ENCODE data around the gene SLC29A1. TPM values are rescaled to one million over a fixed set of nuclear protein-coding genes. Genes with fewer than 3 reads are reported as not detected.

SLC29A1 gene
- total and polyA plus RNA-seq, 9 of the 15 experiments (the other 6 are each of a cell fraction or from before 2014, with no cell fraction given) = 18.9 to 170 (median 57.7) TPM

GRCh38 chr6:44268095-44268628, 44.8 kb downstream of the SLC29A1 start (continued):
- TF ChIP-seq, protein P1, sequence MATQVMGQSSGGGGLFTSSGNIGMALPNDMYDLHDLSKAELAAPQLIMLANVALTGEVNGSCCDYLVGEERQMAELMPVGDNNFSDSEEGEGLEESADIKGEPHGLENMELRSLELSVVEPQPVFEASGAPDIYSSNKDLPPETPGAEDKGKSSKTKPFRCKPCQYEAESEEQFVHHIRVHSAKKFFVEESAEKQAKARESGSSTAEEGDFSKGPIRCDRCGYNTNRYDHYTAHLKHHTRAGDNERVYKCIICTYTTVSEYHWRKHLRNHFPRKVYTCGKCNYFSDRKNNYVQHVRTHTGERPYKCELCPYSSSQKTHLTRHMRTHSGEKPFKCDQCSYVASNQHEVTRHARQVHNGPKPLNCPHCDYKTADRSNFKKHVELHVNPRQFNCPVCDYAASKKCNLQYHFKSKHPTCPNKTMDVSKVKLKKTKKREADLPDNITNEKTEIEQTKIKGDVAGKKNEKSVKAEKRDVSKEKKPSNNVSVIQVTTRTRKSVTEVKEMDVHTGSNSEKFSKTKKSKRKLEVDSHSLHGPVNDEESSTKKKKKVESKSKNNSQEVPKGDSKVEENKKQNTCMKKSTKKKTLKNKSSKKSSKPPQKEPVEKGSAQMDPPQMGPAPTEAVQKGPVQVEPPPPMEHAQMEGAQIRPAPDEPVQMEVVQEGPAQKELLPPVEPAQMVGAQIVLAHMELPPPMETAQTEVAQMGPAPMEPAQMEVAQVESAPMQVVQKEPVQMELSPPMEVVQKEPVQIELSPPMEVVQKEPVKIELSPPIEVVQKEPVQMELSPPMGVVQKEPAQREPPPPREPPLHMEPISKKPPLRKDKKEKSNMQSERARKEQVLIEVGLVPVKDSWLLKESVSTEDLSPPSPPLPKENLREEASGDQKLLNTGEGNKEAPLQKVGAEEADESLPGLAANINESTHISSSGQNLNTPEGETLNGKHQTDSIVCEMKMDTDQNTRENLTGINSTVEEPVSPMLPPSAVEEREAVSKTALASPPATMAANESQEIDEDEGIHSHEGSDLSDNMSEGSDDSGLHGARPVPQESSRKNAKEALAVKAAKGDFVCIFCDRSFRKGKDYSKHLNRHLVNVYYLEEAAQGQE (IDR thresholded peaks at IDR 0.05; ENCODE audit: borderline replicate concordance) = peak; percentile 85
- TF ChIP-seq, protein P1 (CRISPR knock-in tag; IDR thresholded peaks at IDR 0.05; ENCODE audit: low read depth) = no peak
- TF ChIP-seq ZNF586 (CRISPR knock-in tag; conservative IDR thresholded peaks at IDR 0.05) = no peak
- TF ChIP-seq RBFOX2 (IDR thresholded peaks at IDR 0.05; ENCODE audit: low read depth, low read length) = no peak
- no peak for TF ChIP-seq E4F1 (CRISPR knock-in tag; IDR thresholded peaks at IDR 0.05; ENCODE audit: borderline replicate concordance)
- no peak for TF ChIP-seq TCF3 (CRISPR knock-in tag; IDR thresholded peaks at IDR 0.05)
- TF ChIP-seq RBM34 (IDR thresholded peaks at IDR 0.05; ENCODE audit: borderline replicate concordance, insufficient read depth, low read length) = no peak
- TF ChIP-seq, protein P2, sequence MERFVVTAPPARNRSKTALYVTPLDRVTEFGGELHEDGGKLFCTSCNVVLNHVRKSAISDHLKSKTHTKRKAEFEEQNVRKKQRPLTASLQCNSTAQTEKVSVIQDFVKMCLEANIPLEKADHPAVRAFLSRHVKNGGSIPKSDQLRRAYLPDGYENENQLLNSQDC (CRISPR knock-in tag; IDR thresholded peaks at IDR 0.05) = no peak
- TF ChIP-seq, protein P3, sequence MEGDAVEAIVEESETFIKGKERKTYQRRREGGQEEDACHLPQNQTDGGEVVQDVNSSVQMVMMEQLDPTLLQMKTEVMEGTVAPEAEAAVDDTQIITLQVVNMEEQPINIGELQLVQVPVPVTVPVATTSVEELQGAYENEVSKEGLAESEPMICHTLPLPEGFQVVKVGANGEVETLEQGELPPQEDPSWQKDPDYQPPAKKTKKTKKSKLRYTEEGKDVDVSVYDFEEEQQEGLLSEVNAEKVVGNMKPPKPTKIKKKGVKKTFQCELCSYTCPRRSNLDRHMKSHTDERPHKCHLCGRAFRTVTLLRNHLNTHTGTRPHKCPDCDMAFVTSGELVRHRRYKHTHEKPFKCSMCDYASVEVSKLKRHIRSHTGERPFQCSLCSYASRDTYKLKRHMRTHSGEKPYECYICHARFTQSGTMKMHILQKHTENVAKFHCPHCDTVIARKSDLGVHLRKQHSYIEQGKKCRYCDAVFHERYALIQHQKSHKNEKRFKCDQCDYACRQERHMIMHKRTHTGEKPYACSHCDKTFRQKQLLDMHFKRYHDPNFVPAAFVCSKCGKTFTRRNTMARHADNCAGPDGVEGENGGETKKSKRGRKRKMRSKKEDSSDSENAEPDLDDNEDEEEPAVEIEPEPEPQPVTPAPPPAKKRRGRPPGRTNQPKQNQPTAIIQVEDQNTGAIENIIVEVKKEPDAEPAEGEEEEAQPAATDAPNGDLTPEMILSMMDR (IDR thresholded peaks at IDR 0.05 in 2 of 3, conservative IDR thresholded peaks at IDR 0.05 in 1 of 3; ENCODE audit: insufficient read depth in 2 of 3, low read depth in 1 of 3, low read length in 3 of 3) = peak; percentile 94 to 99 (median 97)
- TF ChIP-seq KDM4B (IDR thresholded peaks at IDR 0.05; ENCODE audit: borderline replicate concordance in 2 of 2, low read depth in 1 of 2) = no peak
- TF ChIP-seq KHSRP (IDR thresholded peaks at IDR 0.05) = no peak
- TF ChIP-seq ZNF253 (CRISPR knock-in tag; conservative IDR thresholded peaks at IDR 0.05) = no peak
- no peak for TF ChIP-seq ZSCAN29 (IDR thresholded peaks at IDR 0.05)
- no peak for TF ChIP-seq SMAD1 (IDR thresholded peaks at IDR 0.05; ENCODE audit: low read depth, low read length, partially characterized antibody)
